Measurements from ENCODE around the gene GTF2H1.
"Not testable (repeated sequence)": the region's sequence is repeated elsewhere in the genome, so short reads cannot be mapped to it uniquely, and the experiment has no call there.

Gene GTF2H1

GRCh38 chr11:18320617-18321016 is 1.8 kb upstream of the GTF2H1 start:
- no peak for DNase-seq

GRCh38 chr11:18321578-18321968 is 794 bp upstream of the GTF2H1 start:
- no peak for DNase-seq

- no peak for DNase-seq
These were observed 627 bp downstream of the GTF2H1 start for GRCh38 chr11:18322818-18323570.

- DNase-seq = not testable (repeated sequence)
These were observed 1.5 kb downstream of the GTF2H1 start for GRCh38 chr11:18323881-18324280.

GRCh38 chr11:18324381-18324780 is 2.0 kb downstream of the GTF2H1 start:
- no peak for DNase-seq

- no peak for DNase-seq
These were observed 7.0 kb downstream of the GTF2H1 start for GRCh38 chr11:18329196-18329870.

GRCh38 chr11:18330921-18331320 is 8.6 kb downstream of the GTF2H1 start:
- no peak for DNase-seq

- DNase-seq = no peak
These were observed 9.9 kb downstream of the GTF2H1 start for GRCh38 chr11:18332302-18332701.

GRCh38 chr11:18332891-18333290 is 10.5 kb downstream of the GTF2H1 start:
- DNase-seq = no peak

GRCh38 chr11:18347471-18348125 is 25.2 kb downstream of the GTF2H1 start:
- no peak for DNase-seq

GRCh38 chr11:18352581-18352980 is 30.2 kb downstream of the GTF2H1 start:
- no peak for DNase-seq

- no peak for DNase-seq
These were observed 36.3 kb downstream of the GTF2H1 start for GRCh38 chr11:18358646-18359045.

GRCh38 chr11:18361154-18361553 is 38.8 kb downstream of the GTF2H1 start:
- DNase-seq = no peak

- no peak for DNase-seq
These were observed 42.2 kb downstream of the GTF2H1 start for GRCh38 chr11:18364495-18365073.

- DNase-seq = no peak
These were observed 43.4 kb downstream of the GTF2H1 start for GRCh38 chr11:18365741-18366140.

GRCh38 chr11:18366286-18366685 is 43.9 kb downstream of the GTF2H1 start:
- no peak for DNase-seq

- no peak for DNase-seq
These were observed 45.1 kb downstream of the GTF2H1 start for GRCh38 chr11:18367431-18367830.

GRCh38 chr11:18368221-18368620 is 45.9 kb downstream of the GTF2H1 start:
- no peak for DNase-seq

GRCh38 chr11:18369398-18369797 is 47.0 kb downstream of the GTF2H1 start:
- DNase-seq = no peak

- DNase-seq = no peak
These were observed 48.9 kb downstream of the GTF2H1 start for GRCh38 chr11:18371279-18371678.

- no peak for DNase-seq
These were observed 49.8 kb downstream of the GTF2H1 start for GRCh38 chr11:18372201-18372600.

GRCh38 chr11:18374956-18375355 is 52.6 kb downstream of the GTF2H1 start:
- DNase-seq = no peak

- DNase-seq = no peak
These were observed 53.6 kb downstream of the GTF2H1 start for GRCh38 chr11:18375941-18376340.

- no peak for DNase-seq
These were observed 56.8 kb downstream of the GTF2H1 start for GRCh38 chr11:18379201-18379600.
